Prostate gland (tissue), 2 donors: ENCODE data around the gene UPF2. TPM values are rescaled to one million over a fixed set of nuclear protein-coding genes. Genes with fewer than 3 reads are reported as not detected.
"Not testable (repeated sequence)": the region's sequence is repeated elsewhere in the genome, so short reads cannot be mapped to it uniquely, and the experiment has no call there.

Experiments used
- DNase-seq: peaks from one replicate; pipeline ENCODE4 v3.0.0-alpha.2; 2019; ENCODE audit warnings: low spot score
- H3K27ac ChIP-seq, 2 donors: fragments of 200-600 bp; sonication (generic); 2 replicates each; pipeline ENCODE4 v1.5.1; 2017 to 2019
- H3K27me3 ChIP-seq: fragments of 200-600 bp; sonication (generic); replicated peaks from 2 replicates; pipeline ENCODE4 v1.5.1; 2019; ENCODE audit not compliant: insufficient read depth
- H3K36me3 ChIP-seq, 2 donors: fragments of 200-600 bp; sonication (generic); 1 replicate in 1 of 2; 2 replicates in 1 of 2; pipeline versions ENCODE4 v1.5.1 to v1.8.1; 2017 to 2019
- H3K4me1 ChIP-seq: fragments of 200-600 bp; sonication (generic); replicated peaks from 2 replicates; pipeline ENCODE4 v1.5.1; 2019
- H3K4me3 ChIP-seq, 2 donors: fragments of 200-600 bp; sonication (generic); 2 replicates each; pipeline ENCODE4 v1.5.1; 2017 to 2019
- H3K9me3 ChIP-seq: fragments of 200-600 bp; sonication (generic); 2 replicates; pipeline ENCODE4 v1.5.1; 2017
- CTCF ChIP-seq, 4 experiments: fragments of 200-600 bp in 2 of 4; fragments of 450-650 bp in 2 of 4; sonication (generic) in 2 of 4; IDR thresholded peaks; 1 replicate in 3 of 4; 2 replicates in 1 of 4; pipeline ENCODE4 v1.5.1; 2016 to 2019; ENCODE audit warnings: antibody characterized with exemption in 4 of 4, mild to moderate bottlenecking in 2 of 4, moderate library complexity in 2 of 4
- POLR2A ChIP-seq: fragments of 450-650 bp; IDR thresholded peaks from one replicate; pipeline ENCODE4 v1.6.1; 2016; ENCODE audit warnings: antibody characterized with exemption, mild to moderate bottlenecking
- POLR2AphosphoS5 ChIP-seq: sonication (generic); formaldehyde crosslinking; IDR thresholded peaks from one replicate; pipeline ENCODE4 v1.6.1; 2017; ENCODE audit warnings: antibody characterized with exemption
- WGBS: methylation state at CpG from one replicate; pipeline ENCODE4 v1.1.5; 2018; 5-methylcytosine and 5-hydroxymethylcytosine counted together
- intact Hi-C: fragments of 100-400 bp; cut with DNase I; formaldehyde crosslinking; loops from one replicate; pipeline ENCODE4 v1.14.2; 2022
- total RNA-seq, 2 donors: library from RNA; depleted of rRNA; stranded (reverse); fragments of >200 nt; gene quantifications; one replicate each; pipeline ENCODE4 v1.1.0, GENCODE V29; 2016

UPF2 gene
- total RNA-seq, 2 donors from 2014 or later = 21.4 to 31.7 TPM

GRCh38 chr10:11894381-11895107 lies 148.1 kb downstream of the UPF2 start:
- Histone ChIP-seq H3K9me3 (no peaks in the 10 kb centered on the region), H3K36me3 (no peaks in the 10 kb centered on the region), H3K4me1 (no peaks in the 10 kb centered on the region), H3K27me3 (no peaks in the 10 kb centered on the region), H3K4me3 (no peak overlapping the region), H3K27ac (no peak overlapping the region)
- DNase-seq = no peak
- no peak for TF ChIP-seq POLR2AphosphoS5
- TF ChIP-seq POLR2A = no peak
- no peak for TF ChIP-seq CTCF (IDR thresholded peaks at IDR 0.05)
- intact Hi-C loops = no loop called here
- 87% methylated on average over 43 of the region's 47 CpGs for WGBS

- H3K9me3 ChIP-seq = no peaks in the 10 kb centered on the region
- no peaks in the 10 kb centered on the region for H3K36me3 ChIP-seq
- no peak for TF ChIP-seq POLR2AphosphoS5
- TF ChIP-seq CTCF (IDR thresholded peaks at IDR 0.05) = no peak
- TF ChIP-seq POLR2A = no peak
- no peak overlapping the region for H3K4me3 ChIP-seq
- DNase-seq = no peak
- no peak overlapping the region for H3K27ac ChIP-seq
- 91% methylated on average over 22 of the region's 22 CpGs for WGBS
- no peaks in the 10 kb centered on the region for H3K4me1 ChIP-seq
- no peaks in the 10 kb centered on the region for H3K27me3 ChIP-seq
- intact Hi-C loops = no loop called here
Measured at GRCh38 chr10:11893749-11894278, 148.8 kb downstream of the UPF2 start.

- H3K4me1 ChIP-seq = no peaks in the 10 kb centered on the region
- 95% methylated on average over 22 of the region's 22 CpGs for WGBS
- DNase-seq = no peak
- no peak overlapping the region for H3K4me3 ChIP-seq
- H3K27ac ChIP-seq = no peak overlapping the region
- TF ChIP-seq POLR2A = no peak
- TF ChIP-seq CTCF (IDR thresholded peaks at IDR 0.05) = no peak
- TF ChIP-seq POLR2AphosphoS5 = no peak
- intact Hi-C loops = no loop called here
- no peaks in the 10 kb centered on the region for H3K9me3 ChIP-seq
- no peaks in the 10 kb centered on the region for H3K27me3 ChIP-seq
- H3K36me3 ChIP-seq = no peaks in the 10 kb centered on the region
Measured at GRCh38 chr10:11891776-11892486, 150.7 kb downstream of the UPF2 start.

- intact Hi-C loops, H3K36me3 ChIP-seq, DNase-seq, H3K4me1 ChIP-seq, H3K27ac ChIP-seq, H3K9me3 ChIP-seq, H3K4me3 ChIP-seq, H3K27me3 ChIP-seq: not testable (repeated sequence)
- 88% methylated on average over 8 of the region's 8 CpGs for WGBS
Measured at GRCh38 chr10:11889263-11889662, 153.3 kb downstream of the UPF2 start.

- 93% methylated on average over 16 of the region's 16 CpGs for WGBS
- intact Hi-C loops = no loop called here
- Histone ChIP-seq H3K36me3 (no peaks in the 10 kb centered on the region), H3K4me3 (no peak overlapping the region), H3K27me3 (no peaks in the 10 kb centered on the region), H3K9me3 (no peaks in the 10 kb centered on the region), H3K27ac (no peak overlapping the region), H3K4me1 (no peaks in the 10 kb centered on the region)
- TF ChIP-seq POLR2AphosphoS5 = no peak
- DNase-seq = no peak
Measured at GRCh38 chr10:11887381-11888227, 155.0 kb downstream of the UPF2 start.
